GM12878 (cell line): ENCODE results near the gene MGLL. TPM values are rescaled to one million over a fixed set of nuclear protein-coding genes. Genes with fewer than 3 reads are reported as not detected.

Source experiments
- FOXM1 ChIP-seq: IDR thresholded peaks from 2 replicates; pipeline ENCODE4 v1.6.1; 2012; ENCODE audit warnings: low read depth, mild to moderate bottlenecking, inconsistent platforms, low read length, moderate library complexity
- IKZF2 ChIP-seq, 2 experiments: fragments of 450-650 bp; IDR thresholded peaks; 2 replicates each; pipeline ENCODE4 v1.6.1; 2017; ENCODE audit warnings: mild to moderate bottlenecking in 2 of 2, moderate library complexity in 2 of 2
- MTA2 ChIP-seq: fragments of 450-650 bp; IDR thresholded peaks from 2 replicates; pipeline ENCODE4 v1.6.1; 2016; ENCODE audit warnings: low read depth, mild to moderate bottlenecking, moderate library complexity
- SMAD5 ChIP-seq: IDR thresholded peaks from 2 replicates; pipeline ENCODE4 v1.6.1; 2016; ENCODE audit warnings: antibody characterized with exemption, low read depth
- ZNF217 ChIP-seq: fragments of 450-650 bp; IDR thresholded peaks from 2 replicates; pipeline ENCODE4 v1.6.1; 2017; ENCODE audit warnings: antibody characterized with exemption, mild to moderate bottlenecking
- polyA plus RNA-seq, 11 experiments: library from polyadenylated mRNA; depleted of rRNA in 4 of 11; unstranded in 6 of 11; stranded (reverse) in 5 of 11; fragments of >200 nt; fragmentation: Nextera tagmentation in 4 of 11; fragmentation: Illumina TruSeq in 1 of 11; extraction: Ambion mirVana in 4 of 11; extraction: Trizol in 1 of 11; gene quantifications; 1 replicate in 1 of 11; 2 replicates in 10 of 11; pipeline versions ENCODE4 v1.2.1 to v1.2.3, GENCODE V29; 2011 to 2016; ENCODE audit warnings: inconsistent platforms in 2 of 11, missing spikeins in 2 of 11, low read depth in 1 of 11
- total RNA-seq, 4 experiments: library from RNA; depleted of rRNA in 3 of 4; stranded (reverse); fragments of >200 nt in 3 of 4; fragmentation: Illumina TruSeq in 1 of 4; extraction: Trizol in 1 of 4; gene quantifications; 2 replicates each; pipeline versions ENCODE4 v1.2.1 to v1.2.3, GENCODE V29; 2013 to 2021
- TF ChIP-seq, protein P1 (sequence below): fragments of 450-650 bp; formaldehyde crosslinking; IDR thresholded peaks from 2 replicates; pipeline ENCODE4 v1.4.0; 2020; ENCODE audit warnings: mild to moderate bottlenecking, moderate library complexity
- TF ChIP-seq, protein P2 (sequence below): fragments of 450-650 bp; IDR thresholded peaks from 2 replicates; pipeline ENCODE4 v1.6.1; 2017; ENCODE audit warnings: low read depth, mild to moderate bottlenecking, moderate library complexity

The MGLL gene
- total and polyA plus RNA-seq, 10 of the 15 experiments (the other 5 are each of a cell fraction or from before 2014, with no cell fraction given) = 44.9 to 177 (median 72.9) TPM

DNA sequence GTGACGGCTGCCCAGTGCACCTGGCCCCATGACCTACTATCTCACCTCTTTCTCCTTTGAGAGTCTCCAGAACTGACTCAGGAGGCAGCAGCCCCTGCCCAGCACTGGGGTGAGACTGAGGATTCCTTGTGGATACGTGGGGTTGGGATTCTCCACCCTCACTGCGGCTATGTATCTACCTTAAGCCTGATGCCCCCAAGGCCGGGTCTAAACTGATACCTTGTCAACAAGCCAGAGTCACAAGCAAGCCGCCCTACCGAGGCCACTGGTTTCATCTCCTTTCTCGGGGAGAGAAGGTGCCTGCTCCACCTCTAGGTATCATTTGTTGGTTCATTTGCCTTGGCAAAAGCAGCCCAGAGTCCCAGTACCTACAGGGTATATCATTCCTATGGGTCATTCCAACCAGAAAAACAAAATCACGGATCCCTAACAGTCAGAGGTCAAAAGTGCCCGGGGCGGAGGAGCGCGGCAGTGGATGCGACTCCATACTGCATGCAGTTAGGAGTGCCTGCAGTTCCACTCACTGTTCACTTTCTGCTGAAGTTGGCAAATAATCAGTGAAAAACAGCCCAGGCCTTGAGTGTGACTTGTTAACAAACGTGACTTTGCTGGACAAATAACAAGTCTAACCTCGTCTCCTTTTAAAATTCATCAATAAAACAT, 102.0 kb downstream of the MGLL start (continued):
- TF ChIP-seq, protein P1, sequence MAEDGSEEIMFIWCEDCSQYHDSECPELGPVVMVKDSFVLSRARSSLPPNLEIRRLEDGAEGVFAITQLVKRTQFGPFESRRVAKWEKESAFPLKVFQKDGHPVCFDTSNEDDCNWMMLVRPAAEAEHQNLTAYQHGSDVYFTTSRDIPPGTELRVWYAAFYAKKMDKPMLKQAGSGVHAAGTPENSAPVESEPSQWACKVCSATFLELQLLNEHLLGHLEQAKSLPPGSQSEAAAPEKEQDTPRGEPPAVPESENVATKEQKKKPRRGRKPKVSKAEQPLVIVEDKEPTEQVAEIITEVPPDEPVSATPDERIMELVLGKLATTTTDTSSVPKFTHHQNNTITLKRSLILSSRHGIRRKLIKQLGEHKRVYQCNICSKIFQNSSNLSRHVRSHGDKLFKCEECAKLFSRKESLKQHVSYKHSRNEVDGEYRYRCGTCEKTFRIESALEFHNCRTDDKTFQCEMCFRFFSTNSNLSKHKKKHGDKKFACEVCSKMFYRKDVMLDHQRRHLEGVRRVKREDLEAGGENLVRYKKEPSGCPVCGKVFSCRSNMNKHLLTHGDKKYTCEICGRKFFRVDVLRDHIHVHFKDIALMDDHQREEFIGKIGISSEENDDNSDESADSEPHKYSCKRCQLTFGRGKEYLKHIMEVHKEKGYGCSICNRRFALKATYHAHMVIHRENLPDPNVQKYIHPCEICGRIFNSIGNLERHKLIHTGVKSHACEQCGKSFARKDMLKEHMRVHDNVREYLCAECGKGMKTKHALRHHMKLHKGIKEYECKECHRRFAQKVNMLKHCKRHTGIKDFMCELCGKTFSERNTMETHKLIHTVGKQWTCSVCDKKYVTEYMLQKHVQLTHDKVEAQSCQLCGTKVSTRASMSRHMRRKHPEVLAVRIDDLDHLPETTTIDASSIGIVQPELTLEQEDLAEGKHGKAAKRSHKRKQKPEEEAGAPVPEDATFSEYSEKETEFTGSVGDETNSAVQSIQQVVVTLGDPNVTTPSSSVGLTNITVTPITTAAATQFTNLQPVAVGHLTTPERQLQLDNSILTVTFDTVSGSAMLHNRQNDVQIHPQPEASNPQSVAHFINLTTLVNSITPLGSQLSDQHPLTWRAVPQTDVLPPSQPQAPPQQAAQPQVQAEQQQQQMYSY (CRISPR knock-in tag) = no peak
- TF ChIP-seq SMAD5 (no peak), MTA2 (no peak), FOXM1 (no peak), ZNF217 (no peak), IKZF2 (IDR thresholded peaks at IDR 0.05) (no peak)
- TF ChIP-seq, protein P2, sequence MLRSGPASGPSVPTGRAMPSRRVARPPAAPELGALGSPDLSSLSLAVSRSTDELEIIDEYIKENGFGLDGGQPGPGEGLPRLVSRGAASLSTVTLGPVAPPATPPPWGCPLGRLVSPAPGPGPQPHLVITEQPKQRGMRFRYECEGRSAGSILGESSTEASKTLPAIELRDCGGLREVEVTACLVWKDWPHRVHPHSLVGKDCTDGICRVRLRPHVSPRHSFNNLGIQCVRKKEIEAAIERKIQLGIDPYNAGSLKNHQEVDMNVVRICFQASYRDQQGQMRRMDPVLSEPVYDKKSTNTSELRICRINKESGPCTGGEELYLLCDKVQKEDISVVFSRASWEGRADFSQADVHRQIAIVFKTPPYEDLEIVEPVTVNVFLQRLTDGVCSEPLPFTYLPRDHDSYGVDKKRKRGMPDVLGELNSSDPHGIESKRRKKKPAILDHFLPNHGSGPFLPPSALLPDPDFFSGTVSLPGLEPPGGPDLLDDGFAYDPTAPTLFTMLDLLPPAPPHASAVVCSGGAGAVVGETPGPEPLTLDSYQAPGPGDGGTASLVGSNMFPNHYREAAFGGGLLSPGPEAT = no peak
